ENCODE data around the gene CBLB. TPM values are rescaled to one million over a fixed set of nuclear protein-coding genes. Genes with fewer than 3 reads are reported as not detected.
"Not testable (repeated sequence)": the region's sequence is repeated elsewhere in the genome, so short reads cannot be mapped to it uniquely, and the experiment has no call there.

CBLB gene
- total RNA-seq, 1 donor from 2014 or later: 38.6 TPM

- DNase-seq (ENCODE audit: low spot score): no peak
- intact Hi-C loops (cut with DNase I): loop anchor here (5.0 kb wide), 3 partner anchors 36 to 79 kb away; partner anchors contain the start of gene CBLB
These were observed 40.9 kb downstream of the CBLB start for GRCh38 chr3:105827959-105828358.

- DNase-seq (ENCODE audit: low spot score): no peak
- intact Hi-C loops (cut with DNase I): loop anchor here (5.0 kb wide), 3 partner anchors 35 to 80 kb away; partner anchors contain the start of gene CBLB
These were observed 41.8 kb downstream of the CBLB start for GRCh38 chr3:105826778-105827634.

GRCh38 chr3:105824129-105824528 is 44.7 kb downstream of the CBLB start:
- no peak for DNase-seq (ENCODE audit: low spot score)
- intact Hi-C loops (cut with DNase I): no loop called here

- no peak for DNase-seq (ENCODE audit: low spot score)
- intact Hi-C loops (cut with DNase I): no loop called here
These were observed 45.5 kb downstream of the CBLB start for GRCh38 chr3:105823149-105823867.

- intact Hi-C loops (cut with DNase I): no loop called here
- DNase-seq (ENCODE audit: low spot score): no peak
These were observed 46.4 kb downstream of the CBLB start for GRCh38 chr3:105822171-105823123.

GRCh38 chr3:105821433-105821832 is 47.4 kb downstream of the CBLB start:
- intact Hi-C loops (cut with DNase I): no loop called here

GRCh38 chr3:105816833-105817232 is 52.0 kb downstream of the CBLB start:
- no peak for DNase-seq (ENCODE audit: low spot score)
- intact Hi-C loops (cut with DNase I): no loop called here

More at GRCh38 chr3:105821433-105821832, 47.4 kb downstream of the CBLB start:
- no peak for DNase-seq (ENCODE audit: low spot score)

- intact Hi-C loops (cut with DNase I): not testable (repeated sequence)
These were observed 53.5 kb downstream of the CBLB start for GRCh38 chr3:105815331-105815730.

GRCh38 chr3:105813710-105814109 is 55.1 kb downstream of the CBLB start:
- DNase-seq (ENCODE audit: low spot score): no peak
- intact Hi-C loops (cut with DNase I): no loop called here

More at GRCh38 chr3:105815331-105815730, 53.5 kb downstream of the CBLB start:
- DNase-seq (ENCODE audit: low spot score): not testable (repeated sequence)

GRCh38 chr3:105812194-105812586 is 56.6 kb downstream of the CBLB start:
- no peak for DNase-seq (ENCODE audit: low spot score)
- intact Hi-C loops (cut with DNase I): no loop called here

- intact Hi-C loops (cut with DNase I): no loop called here
- DNase-seq (ENCODE audit: low spot score): no peak
These were observed 57.2 kb downstream of the CBLB start for GRCh38 chr3:105811518-105812193.

GRCh38 chr3:105809208-105809888 is 59.5 kb downstream of the CBLB start:
- no peak for DNase-seq (ENCODE audit: low spot score)
- intact Hi-C loops (cut with DNase I): loop anchor here (5.0 kb wide), 1 partner anchor 58 kb away; the partner anchor contains the start of gene CBLB

- intact Hi-C loops (cut with DNase I): loop anchor here (5.0 kb wide), 1 partner anchor 60 kb away; the partner anchor contains the start of gene CBLB
- no peak for DNase-seq (ENCODE audit: low spot score)
These were observed 61.1 kb downstream of the CBLB start for GRCh38 chr3:105807701-105808100.

GRCh38 chr3:105807146-105807545 is 61.7 kb downstream of the CBLB start:
- intact Hi-C loops (cut with DNase I): loop anchor here (5.0 kb wide), 1 partner anchor 60 kb away; the partner anchor contains the start of gene CBLB
- no peak for DNase-seq (ENCODE audit: low spot score)

GRCh38 chr3:105806359-105806758 is 62.5 kb downstream of the CBLB start:
- intact Hi-C loops (cut with DNase I): loop anchor here (5.0 kb wide), 1 partner anchor 61 kb away; the partner anchor contains the start of gene CBLB
- no peak for DNase-seq (ENCODE audit: low spot score)

GRCh38 chr3:105805404-105805803 is 63.4 kb downstream of the CBLB start:
- no peak for DNase-seq (ENCODE audit: low spot score)
- intact Hi-C loops (cut with DNase I): loop anchor here (5.0 kb wide), 1 partner anchor 62 kb away; the partner anchor contains the start of gene CBLB

GRCh38 chr3:105802118-105802706 is 66.6 kb downstream of the CBLB start:
- intact Hi-C loops (cut with DNase I): no loop called here
- DNase-seq (ENCODE audit: low spot score): no peak

- intact Hi-C loops (cut with DNase I): no loop called here
These were observed 67.4 kb downstream of the CBLB start for GRCh38 chr3:105801397-105801796.

More at GRCh38 chr3:105801397-105801796, 67.4 kb downstream of the CBLB start:
- no peak for DNase-seq (ENCODE audit: low spot score)
